Fibroblast of pulmonary artery (primary cell): ENCODE results near the gene P2RX6.

Source experiments
- DNase-seq: peaks from one replicate; pipeline ENCODE4 v3.0.0-alpha.2; 2010; ENCODE audit warnings: low read depth
- H3K4me3 ChIP-seq: replicated peaks from 2 replicates; pipeline ENCODE4 v1.5.1; 2011; ENCODE audit warnings: low read depth, mild to moderate bottlenecking, control low read depth, low read length, moderate library complexity
- CTCF ChIP-seq: IDR thresholded peaks from 2 replicates; pipeline ENCODE4 v1.5.1; 2011; ENCODE audit warnings: mild to moderate bottlenecking, control low read depth, low read length, inconsistent platforms; ENCODE audit errors: missing control alignments

Gene P2RX6

GRCh38 chr22:20996031-20996410, 18.9 kb upstream of the P2RX6 start:
- DNase-seq, result no peak
- TF ChIP-seq CTCF, result no peak
- H3K4me3 ChIP-seq, result no peak overlapping the region

- no peak overlapping the region for H3K4me3 ChIP-seq
- no peak for TF ChIP-seq CTCF
- no peak for DNase-seq
These were observed 18.1 kb upstream of the P2RX6 start for GRCh38 chr22:20996598-20997535.

- no peak for DNase-seq
- no peak overlapping the region for H3K4me3 ChIP-seq
- no peak for TF ChIP-seq CTCF
These were observed 17.3 kb upstream of the P2RX6 start for GRCh38 chr22:20997536-20998257.

GRCh38 chr22:20998411-20999336, 16.3 kb upstream of the P2RX6 start:
- DNase-seq, result no peak
- no peak overlapping the region for H3K4me3 ChIP-seq
- no peak for TF ChIP-seq CTCF

GRCh38 chr22:20999350-21000206, 15.4 kb upstream of the P2RX6 start:
- no peak overlapping the region for H3K4me3 ChIP-seq
- no peak for TF ChIP-seq CTCF
- DNase-seq, result no peak
